HepG2 (cell line): ENCODE results near the gene MOV10L1. TPM values are rescaled to one million over a fixed set of nuclear protein-coding genes. Genes with fewer than 3 reads are reported as not detected.

Experiments used
- ATAC-seq: fragments of 200-7000 bp; cut with Tn5 transposase; 3 replicates; pipeline ENCODE4 v1.9.1; 2020; ENCODE audit warnings: mild to moderate bottlenecking, moderate library complexity
- BruUV-seq: library from RNA; stranded (reverse); fragments of 400-500 nt; replicated peaks from 2 replicates; lab custom pipeline; 2021; lab: Mats Ljungman, UMichigan
- CTCF ChIA-PET: fragments of 300-600 bp; formaldehyde crosslinking; extraction: SDS; loops from one replicate; lab custom pipeline; 2021; ENCODE audit warnings: low total read pairs, inconsistent platforms, low intra/inter-chr PET ratio; lab: Yijun Ruan, JAX
- POLR2A ChIA-PET: fragments of 350-600 bp; sonication (Branson Sonifier 250); formaldehyde crosslinking; loops from one replicate; lab custom pipeline; 2020; ENCODE audit warnings: antibody characterized with exemption, inconsistent platforms; lab: Yijun Ruan, JAX
- DNase-seq: peaks from one replicate; pipeline ENCODE4 v3.0.0-alpha.2; 2015; ENCODE audit warnings: low spot score
- FAIRE-seq: peaks from 3 replicates; lab custom pipeline; 2011; peaks lifted over from hg19 to GRCh38; lab: Jason Lieb, UNC
- H2AFZ ChIP-seq: one replicate; pipeline ENCODE4 v1.6.1; 2011; ENCODE audit warnings: low read length, inconsistent platforms
- H3K27ac ChIP-seq: fragments of 300-600 bp; 3 replicates; pipeline ENCODE4 v1.8.0; 2011; ENCODE audit warnings: mixed run types, mild to moderate bottlenecking, mixed read lengths, low read length, inconsistent platforms; ENCODE audit not compliant: insufficient read depth; ENCODE audit errors: extremely low read length
- H3K27me3 ChIP-seq, 2 experiments: fragments of 200-600 bp in 1 of 2; 2 replicates in 1 of 2; 3 replicates in 1 of 2; pipeline versions ENCODE4 v1.6.0 to v1.8.0; 2011; ENCODE audit warnings: low read length in 2 of 2, mild to moderate bottlenecking in 2 of 2, moderate library complexity in 2 of 2, inconsistent platforms in 1 of 2; ENCODE audit not compliant: insufficient read depth in 2 of 2, control insufficient read depth in 1 of 2
- H3K36me3 ChIP-seq, 2 experiments: fragments of 200-600 bp in 1 of 2; replicated peaks in 1 of 2; 2 replicates in 1 of 2; 3 replicates in 1 of 2; pipeline versions ENCODE4 v1.5.1 to v1.8.0; 2011; ENCODE audit warnings: low read length in 2 of 2, inconsistent platforms in 1 of 2; ENCODE audit not compliant: insufficient read depth in 2 of 2, control insufficient read depth in 1 of 2
- H3K4me1 ChIP-seq: 2 replicates; pipeline ENCODE4 v1.5.1; 2012; ENCODE audit warnings: low read length, inconsistent platforms; ENCODE audit not compliant: insufficient read depth
- H3K4me2 ChIP-seq: 2 replicates; pipeline ENCODE4 v1.6.0; 2011; ENCODE audit warnings: low read depth, low read length, inconsistent platforms
- H3K4me3 ChIP-seq, 3 experiments: fragments of 200-600 bp in 1 of 3; sonication (generic), shearing (Covaris generic) in 1 of 3; replicated peaks in 1 of 3; 2 replicates each; pipeline ENCODE4 v1.5.1; 2011 to 2016; ENCODE audit warnings: low read length in 3 of 3, inconsistent platforms in 2 of 3, low read depth in 2 of 3, mild to moderate bottlenecking in 2 of 3, control low read depth in 1 of 3, mixed read lengths in 1 of 3; ENCODE audit not compliant: insufficient read depth in 1 of 3
- H3K79me2 ChIP-seq: one replicate; pipeline ENCODE4 v1.6.1; 2011; ENCODE audit warnings: low read length, inconsistent platforms; ENCODE audit not compliant: insufficient read depth
- H3K9ac ChIP-seq: 2 replicates; pipeline ENCODE4 v1.6.0; 2011; ENCODE audit warnings: mild to moderate bottlenecking, low read depth, low read length, inconsistent platforms; ENCODE audit not compliant: insufficient read depth
- H3K9me3 ChIP-seq: 2 replicates; pipeline ENCODE4 v1.5.1; 2012; ENCODE audit warnings: mild to moderate bottlenecking, low read length
- H4K20me1 ChIP-seq: 2 replicates; pipeline ENCODE4 v1.6.0; 2011; ENCODE audit warnings: inconsistent platforms, mild to moderate bottlenecking, low read length, moderate library complexity; ENCODE audit not compliant: insufficient read depth
- FOXP1 ChIP-seq, 2 experiments: fragments of 450-650 bp in 1 of 2; IDR thresholded peaks; 2 replicates each; pipeline ENCODE4 v1.6.1; 2017 to 2018; ENCODE audit warnings: antibody characterized with exemption in 1 of 2
- MIER3 ChIP-seq: IDR thresholded peaks from 2 replicates; pipeline ENCODE4 v1.6.1; 2016; ENCODE audit warnings: missing compliant biosample characterization, borderline replicate concordance
- RBAK ChIP-seq: sonication (generic); formaldehyde crosslinking; IDR thresholded peaks from 2 replicates; pipeline ENCODE4 v1.5.1; 2020; ENCODE audit warnings: mild to moderate bottlenecking, missing genetic modification reagents
- SETDB1 ChIP-seq: sonication (generic); formaldehyde crosslinking; IDR thresholded peaks from 2 replicates; pipeline ENCODE4 v1.5.1; 2020; ENCODE audit warnings: missing genetic modification reagents, mild to moderate bottlenecking, borderline replicate concordance
- SPEN ChIP-seq: sonication (generic); formaldehyde crosslinking; IDR thresholded peaks from 2 replicates; pipeline ENCODE4 v1.5.1; 2020; ENCODE audit warnings: low read depth, mild to moderate bottlenecking, missing genetic modification reagents
- THAP11 ChIP-seq: IDR thresholded peaks from 2 replicates; pipeline ENCODE4 v1.6.1; 2016; ENCODE audit warnings: missing biosample characterization, missing genetic modification reagents
- TMF1 ChIP-seq: sonication (generic); formaldehyde crosslinking; IDR thresholded peaks from 2 replicates; pipeline ENCODE4 v1.8.1; 2022; ENCODE audit warnings: low read depth, missing genetic modification reagents
- ZBTB38 ChIP-seq: sonication (generic); formaldehyde crosslinking; IDR thresholded peaks from 2 replicates; pipeline ENCODE4 v1.5.1; 2020; ENCODE audit warnings: mild to moderate bottlenecking, missing genetic modification reagents
- ZFP36 ChIP-seq: fragments of 150-350 bp; IDR thresholded peaks from 2 replicates; pipeline ENCODE4 v1.6.1; 2018; ENCODE audit warnings: borderline replicate concordance, low read length, low read depth; ENCODE audit not compliant: partially characterized antibody
- ZNF382 ChIP-seq: sonication (generic); formaldehyde crosslinking; IDR thresholded peaks from 2 replicates; pipeline ENCODE4 v1.5.0; 2020; ENCODE audit warnings: missing genetic modification reagents, mild to moderate bottlenecking, borderline replicate concordance
- WGBS: methylation state at CpG from one replicate; pipeline ENCODE4 v1.1.6; 2017; ENCODE audit warnings: low lambda C conversion rate; 5-methylcytosine and 5-hydroxymethylcytosine counted together
- in situ Hi-C: cut with HindIII; loops from 2 replicates; pipeline ENCODE4 v1.10.0; 2017; ENCODE audit warnings: low pct_unique_long_range_greater_than_20kb; ENCODE audit not compliant: extremely low pct_ligation_motif_present
- intact Hi-C: fragments of 100-400 bp; cut with micrococcal nuclease; formaldehyde crosslinking; loops from one replicate; pipeline ENCODE4 v1.10.0; 2022; ENCODE audit not compliant: unreplicated experiment
- polyA plus RNA-seq, 8 experiments: library from polyadenylated mRNA; depleted of rRNA in 3 of 8; stranded (reverse) in 7 of 8; unstranded in 1 of 8; fragments of >200 nt; fragmentation: Illumina TruSeq in 4 of 8; extraction: Trizol in 4 of 8; gene quantifications; 2 replicates each; pipeline versions ENCODE4 v1.2.1 to v1.2.3, GENCODE V29; 2011 to 2016; ENCODE audit warnings: low read depth in 4 of 8, missing spikeins in 1 of 8, mixed read lengths in 1 of 8; ENCODE audit not compliant: insufficient read depth in 1 of 8
- total RNA-seq, 5 experiments: library from RNA; depleted of rRNA; stranded (reverse); fragments of >200 nt; fragmentation: Illumina TruSeq; extraction: Trizol; gene quantifications; 2 replicates each; pipeline ENCODE4 v1.2.3, GENCODE V29; 2016; ENCODE audit warnings: low read depth in 1 of 5
- TF ChIP-seq, protein P1 (sequence below): sonication (generic); formaldehyde crosslinking; IDR thresholded peaks from 2 replicates; pipeline ENCODE4 v1.5.0; 2020; ENCODE audit warnings: missing genetic modification reagents
- TF ChIP-seq, protein P2 (sequence below): sonication (generic); formaldehyde crosslinking; IDR thresholded peaks from 2 replicates; pipeline ENCODE4 v1.5.0; 2020; ENCODE audit warnings: mild to moderate bottlenecking, missing genetic modification reagents, borderline replicate concordance

The MOV10L1 gene
- total and polyA plus RNA-seq, 2 of the 13 experiments (the other 11 are each of a cell fraction or from before 2014, with no cell fraction given): 0.11 to 0.12 TPM

DNA sequence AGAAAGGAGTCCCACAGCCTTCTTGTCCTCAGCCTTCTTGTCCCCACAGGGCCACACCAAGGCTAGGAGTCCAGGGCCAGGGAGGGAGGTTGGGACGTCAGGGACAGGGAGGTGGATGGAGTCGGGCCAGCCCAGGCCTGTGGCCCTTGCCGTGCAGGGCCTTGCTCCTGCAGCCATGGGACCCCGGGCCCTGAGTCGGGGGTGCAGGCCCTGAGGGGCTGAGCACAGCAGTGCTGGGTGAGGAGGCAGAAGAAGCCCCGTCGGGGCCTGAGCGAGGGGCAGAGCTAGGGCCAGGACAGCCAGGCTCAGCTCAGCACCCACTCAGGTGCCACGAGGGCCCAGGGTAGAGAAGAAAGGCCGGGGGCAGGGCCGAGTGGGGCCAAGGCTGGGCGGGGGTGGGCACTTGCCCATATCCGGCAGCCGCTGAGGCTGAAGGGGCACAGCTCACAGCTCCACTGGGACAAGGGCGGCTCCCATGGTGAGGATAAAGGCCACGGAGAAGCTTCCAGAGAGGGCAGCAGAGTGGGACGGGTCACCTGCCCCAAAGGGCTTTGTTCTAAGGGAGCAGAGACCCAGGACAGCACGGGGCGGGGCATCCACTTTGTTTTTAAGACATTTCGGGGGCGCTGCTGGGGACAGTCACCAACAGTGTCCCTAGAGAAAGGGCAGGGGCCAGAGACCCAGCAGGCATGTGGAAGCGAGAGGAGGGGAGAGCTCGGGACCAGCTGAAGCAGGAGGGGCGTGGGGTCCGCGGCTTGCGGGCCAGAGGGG lies 8.2 kb upstream of the MOV10L1 start:
- POLR2A ChIA-PET: no interaction called here
- Histone ChIP-seq H3K4me2 (no peak overlapping the region), H3K27me3 (peaks cover 5 to 53% of the 10 kb centered on the region in 2 experiments; a peak in 4 of 5 replicates), H3K9ac (no peak overlapping the region), H3K36me3 (no peaks in the 10 kb centered on the region), H2AFZ (no peak overlapping the region)
- intact Hi-C loops: no loop called here
- WGBS: 57% methylated on average over 24 of the region's 27 CpGs
- no peak for TF ChIP-seq TMF1
- no peak for TF ChIP-seq ZNF382 (CRISPR knock-in tag)
- no peak for TF ChIP-seq ZFP36
- TF ChIP-seq SPEN: no peak
- TF ChIP-seq RBAK (CRISPR knock-in tag): no peak
- no peak for TF ChIP-seq FOXP1 (IDR thresholded peaks at IDR 0.05)
- no peak for TF ChIP-seq FOXP1 (CRISPR knock-in tag; IDR thresholded peaks at IDR 0.05)
- TF ChIP-seq, protein P1, sequence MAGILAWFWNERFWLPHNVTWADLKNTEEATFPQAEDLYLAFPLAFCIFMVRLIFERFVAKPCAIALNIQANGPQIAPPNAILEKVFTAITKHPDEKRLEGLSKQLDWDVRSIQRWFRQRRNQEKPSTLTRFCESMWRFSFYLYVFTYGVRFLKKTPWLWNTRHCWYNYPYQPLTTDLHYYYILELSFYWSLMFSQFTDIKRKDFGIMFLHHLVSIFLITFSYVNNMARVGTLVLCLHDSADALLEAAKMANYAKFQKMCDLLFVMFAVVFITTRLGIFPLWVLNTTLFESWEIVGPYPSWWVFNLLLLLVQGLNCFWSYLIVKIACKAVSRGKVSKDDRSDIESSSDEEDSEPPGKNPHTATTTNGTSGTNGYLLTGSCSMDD (CRISPR knock-in tag): no peak
- TF ChIP-seq THAP11 (CRISPR knock-in tag): no peak
- TF ChIP-seq, protein P2, sequence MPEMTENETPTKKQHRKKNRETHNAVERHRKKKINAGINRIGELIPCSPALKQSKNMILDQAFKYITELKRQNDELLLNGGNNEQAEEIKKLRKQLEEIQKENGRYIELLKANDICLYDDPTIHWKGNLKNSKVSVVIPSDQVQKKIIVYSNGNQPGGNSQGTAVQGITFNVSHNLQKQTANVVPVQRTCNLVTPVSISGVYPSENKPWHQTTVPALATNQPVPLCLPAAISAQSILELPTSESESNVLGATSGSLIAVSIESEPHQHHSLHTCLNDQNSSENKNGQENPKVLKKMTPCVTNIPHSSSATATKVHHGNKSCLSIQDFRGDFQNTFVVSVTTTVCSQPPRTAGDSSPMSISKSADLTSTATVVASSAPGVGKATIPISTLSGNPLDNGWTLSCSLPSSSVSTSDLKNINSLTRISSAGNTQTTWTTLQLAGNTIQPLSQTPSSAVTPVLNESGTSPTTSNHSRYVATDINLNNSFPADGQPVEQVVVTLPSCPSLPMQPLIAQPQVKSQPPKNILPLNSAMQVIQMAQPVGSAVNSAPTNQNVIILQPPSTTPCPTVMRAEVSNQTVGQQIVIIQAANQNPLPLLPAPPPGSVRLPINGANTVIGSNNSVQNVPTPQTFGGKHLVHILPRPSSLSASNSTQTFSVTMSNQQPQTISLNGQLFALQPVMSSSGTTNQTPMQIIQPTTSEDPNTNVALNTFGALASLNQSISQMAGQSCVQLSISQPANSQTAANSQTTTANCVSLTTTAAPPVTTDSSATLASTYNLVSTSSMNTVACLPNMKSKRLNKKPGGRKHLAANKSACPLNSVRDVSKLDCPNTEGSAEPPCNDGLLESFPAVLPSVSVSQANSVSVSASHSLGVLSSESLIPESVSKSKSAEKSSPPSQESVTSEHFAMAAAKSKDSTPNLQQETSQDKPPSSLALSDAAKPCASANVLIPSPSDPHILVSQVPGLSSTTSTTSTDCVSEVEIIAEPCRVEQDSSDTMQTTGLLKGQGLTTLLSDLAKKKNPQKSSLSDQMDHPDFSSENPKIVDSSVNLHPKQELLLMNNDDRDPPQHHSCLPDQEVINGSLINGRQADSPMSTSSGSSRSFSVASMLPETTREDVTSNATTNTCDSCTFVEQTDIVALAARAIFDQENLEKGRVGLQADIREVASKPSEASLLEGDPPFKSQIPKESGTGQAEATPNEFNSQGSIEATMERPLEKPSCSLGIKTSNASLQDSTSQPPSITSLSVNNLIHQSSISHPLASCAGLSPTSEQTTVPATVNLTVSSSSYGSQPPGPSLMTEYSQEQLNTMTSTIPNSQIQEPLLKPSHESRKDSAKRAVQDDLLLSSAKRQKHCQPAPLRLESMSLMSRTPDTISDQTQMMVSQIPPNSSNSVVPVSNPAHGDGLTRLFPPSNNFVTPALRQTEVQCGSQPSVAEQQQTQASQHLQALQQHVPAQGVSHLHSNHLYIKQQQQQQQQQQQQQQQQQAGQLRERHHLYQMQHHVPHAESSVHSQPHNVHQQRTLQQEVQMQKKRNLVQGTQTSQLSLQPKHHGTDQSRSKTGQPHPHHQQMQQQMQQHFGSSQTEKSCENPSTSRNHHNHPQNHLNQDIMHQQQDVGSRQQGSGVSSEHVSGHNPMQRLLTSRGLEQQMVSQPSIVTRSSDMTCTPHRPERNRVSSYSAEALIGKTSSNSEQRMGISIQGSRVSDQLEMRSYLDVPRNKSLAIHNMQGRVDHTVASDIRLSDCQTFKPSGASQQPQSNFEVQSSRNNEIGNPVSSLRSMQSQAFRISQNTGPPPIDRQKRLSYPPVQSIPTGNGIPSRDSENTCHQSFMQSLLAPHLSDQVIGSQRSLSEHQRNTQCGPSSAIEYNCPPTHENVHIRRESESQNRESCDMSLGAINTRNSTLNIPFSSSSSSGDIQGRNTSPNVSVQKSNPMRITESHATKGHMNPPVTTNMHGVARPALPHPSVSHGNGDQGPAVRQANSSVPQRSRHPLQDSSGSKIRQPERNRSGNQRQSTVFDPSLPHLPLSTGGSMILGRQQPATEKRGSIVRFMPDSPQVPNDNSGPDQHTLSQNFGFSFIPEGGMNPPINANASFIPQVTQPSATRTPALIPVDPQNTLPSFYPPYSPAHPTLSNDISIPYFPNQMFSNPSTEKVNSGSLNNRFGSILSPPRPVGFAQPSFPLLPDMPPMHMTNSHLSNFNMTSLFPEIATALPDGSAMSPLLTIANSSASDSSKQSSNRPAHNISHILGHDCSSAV (CRISPR knock-in tag): no peak
- TF ChIP-seq SETDB1: no peak
- no peak for TF ChIP-seq MIER3 (CRISPR knock-in tag)
- TF ChIP-seq ZBTB38 (CRISPR knock-in tag): no peak
- TF ChIP-seq, all 625 proteins: peak for 0
- Histone ChIP-seq H3K79me2 (no peaks in the 10 kb centered on the region), H4K20me1 (no peaks in the 10 kb centered on the region), H3K27ac (no peak overlapping the region), H3K4me1 (peaks cover 25% of the 10 kb centered on the region), H3K4me3 (no peak overlapping the region), H3K9me3 (no peaks in the 10 kb centered on the region)
- FAIRE-seq: no peak
- in situ Hi-C loops: no loop called here
- CTCF ChIA-PET: no interaction called here
- no peak for ATAC-seq
- BruUV-seq: no TSS peak
- DNase-seq: no peak
